GM19467 (cell line): ENCODE data around the gene MMP24.
"Not testable (repeated sequence)": the region's sequence is repeated elsewhere in the genome, so short reads cannot be mapped to it uniquely, and the experiment has no call there.

Experiments used
- ATAC-seq: cut with Tn5 transposase; IDR thresholded peaks from one replicate; pipeline ENCODE4 v1.9.1; 2021; ENCODE audit warnings: mild to moderate bottlenecking, moderate library complexity; ENCODE audit not compliant: unreplicated experiment

Gene MMP24

DNA sequence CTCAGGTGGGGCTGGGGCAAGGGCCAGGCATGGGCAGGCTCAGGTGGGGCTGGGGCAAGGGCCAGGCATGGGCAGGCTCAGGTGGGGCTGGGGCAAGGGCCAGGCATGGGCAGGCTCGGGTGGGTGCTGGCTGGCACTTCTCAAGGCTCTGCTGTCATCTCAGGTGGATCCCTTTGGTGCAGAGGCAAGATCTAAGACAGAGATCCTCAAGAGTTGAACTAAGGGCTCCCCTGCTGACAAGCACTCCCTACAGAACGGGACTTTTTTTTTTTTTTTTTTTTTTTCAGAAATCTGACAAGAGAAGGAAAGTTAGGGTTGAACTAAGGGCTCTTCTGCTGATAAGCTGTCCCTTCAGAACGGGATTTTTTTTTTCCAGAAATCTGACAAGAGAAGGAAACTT, 26.5 kb downstream of the MMP24 start:
- no peak for ATAC-seq

DNA sequence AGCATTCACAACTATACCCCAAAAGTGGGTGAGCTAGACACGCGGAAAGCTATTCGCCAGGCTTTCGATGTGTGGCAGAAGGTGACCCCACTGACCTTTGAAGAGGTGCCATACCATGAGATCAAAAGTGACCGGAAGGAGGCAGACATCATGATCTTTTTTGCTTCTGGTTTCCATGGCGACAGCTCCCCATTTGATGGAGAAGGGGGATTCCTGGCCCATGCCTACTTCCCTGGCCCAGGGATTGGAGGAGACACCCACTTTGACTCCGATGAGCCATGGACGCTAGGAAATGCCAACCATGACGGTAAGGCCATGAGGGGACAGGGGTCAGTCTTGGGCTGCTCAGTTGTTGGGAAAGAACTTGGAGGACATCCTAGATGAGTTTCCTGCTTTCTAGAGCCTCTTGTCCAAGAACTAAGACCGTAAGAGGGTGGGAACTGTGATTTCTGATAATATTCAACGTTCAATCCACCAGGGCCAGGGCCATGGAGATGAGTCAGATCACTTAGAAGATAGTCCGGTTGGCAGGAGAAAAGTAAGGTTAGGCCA, 28.0 kb downstream of the MMP24 start:
- no peak for ATAC-seq

DNA sequence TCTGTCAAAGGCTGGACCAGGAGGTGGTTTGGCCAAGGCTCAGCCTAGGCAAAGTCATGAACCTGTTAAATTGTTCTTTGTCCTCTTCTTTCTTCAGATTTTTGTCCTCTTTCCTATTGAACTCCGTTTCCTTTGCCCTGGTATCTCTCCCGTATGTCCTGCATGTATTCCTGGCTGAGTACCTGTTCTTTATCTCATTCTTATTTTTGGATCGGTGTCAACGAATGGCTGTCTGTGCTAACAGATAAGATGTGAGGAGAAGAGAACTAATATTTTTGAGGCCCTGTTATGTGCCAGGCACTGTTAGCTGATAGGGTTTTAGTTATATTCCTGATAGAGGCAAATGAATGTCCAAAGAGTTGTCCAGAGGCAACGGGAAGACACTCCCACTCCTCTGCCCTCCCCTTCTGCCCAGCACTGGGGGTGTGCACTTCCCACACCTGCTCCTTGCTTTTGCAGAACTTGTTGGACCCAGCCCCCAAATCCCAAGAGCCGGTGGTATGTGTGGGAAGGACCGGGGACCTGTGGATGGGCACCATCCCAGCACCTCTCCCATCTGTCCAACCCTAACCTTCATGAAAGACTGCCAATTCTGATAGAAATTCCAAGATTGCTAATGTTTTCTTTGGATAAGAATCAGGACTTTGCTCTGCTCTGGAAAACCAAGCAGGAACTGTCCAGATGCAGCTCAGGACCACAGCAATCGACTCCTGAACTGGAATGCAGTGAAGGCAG, 30.9 kb downstream of the MMP24 start:
- no peak for ATAC-seq

DNA sequence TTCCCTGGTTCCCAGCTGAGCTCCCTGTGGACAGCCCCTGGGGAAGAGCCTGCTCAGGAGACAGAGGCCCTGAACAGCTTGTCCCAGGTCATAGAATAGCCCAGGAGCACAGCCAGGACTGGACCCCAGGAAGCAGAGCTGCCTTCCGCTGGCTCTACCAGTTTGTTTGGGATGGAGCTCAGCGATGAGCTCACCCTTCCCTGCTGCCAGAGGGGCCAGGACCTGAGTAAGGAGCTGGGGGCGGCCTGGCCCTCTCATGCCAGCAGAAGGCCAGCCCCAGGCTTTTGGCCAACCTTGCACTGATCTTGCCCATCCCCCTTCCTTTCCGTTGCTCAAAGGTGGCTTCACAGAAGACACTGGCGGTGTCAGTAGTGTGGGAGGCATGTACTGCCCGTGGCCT, 33.9 kb downstream of the MMP24 start:
- no peak for ATAC-seq

DNA sequence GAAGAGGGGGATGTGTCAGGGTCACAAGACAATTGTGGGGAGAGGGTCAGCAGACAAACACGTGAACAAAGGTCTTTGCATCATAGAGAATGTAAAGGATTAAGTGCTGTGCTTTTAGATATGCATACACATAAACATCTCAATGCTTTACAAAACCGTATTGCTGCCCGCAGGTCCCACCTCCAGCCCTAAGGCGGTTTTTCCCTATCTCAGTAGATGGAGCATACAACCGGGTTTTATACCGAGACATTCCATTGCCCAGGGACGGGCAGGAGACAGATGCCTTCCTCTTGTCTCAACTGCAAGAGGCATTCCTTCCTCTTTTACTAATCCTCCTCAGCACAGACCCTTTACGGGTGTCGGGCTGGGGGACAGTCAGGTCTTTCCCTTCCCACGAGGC, 35.8 kb downstream of the MMP24 start:
- not testable (repeated sequence) for ATAC-seq

DNA sequence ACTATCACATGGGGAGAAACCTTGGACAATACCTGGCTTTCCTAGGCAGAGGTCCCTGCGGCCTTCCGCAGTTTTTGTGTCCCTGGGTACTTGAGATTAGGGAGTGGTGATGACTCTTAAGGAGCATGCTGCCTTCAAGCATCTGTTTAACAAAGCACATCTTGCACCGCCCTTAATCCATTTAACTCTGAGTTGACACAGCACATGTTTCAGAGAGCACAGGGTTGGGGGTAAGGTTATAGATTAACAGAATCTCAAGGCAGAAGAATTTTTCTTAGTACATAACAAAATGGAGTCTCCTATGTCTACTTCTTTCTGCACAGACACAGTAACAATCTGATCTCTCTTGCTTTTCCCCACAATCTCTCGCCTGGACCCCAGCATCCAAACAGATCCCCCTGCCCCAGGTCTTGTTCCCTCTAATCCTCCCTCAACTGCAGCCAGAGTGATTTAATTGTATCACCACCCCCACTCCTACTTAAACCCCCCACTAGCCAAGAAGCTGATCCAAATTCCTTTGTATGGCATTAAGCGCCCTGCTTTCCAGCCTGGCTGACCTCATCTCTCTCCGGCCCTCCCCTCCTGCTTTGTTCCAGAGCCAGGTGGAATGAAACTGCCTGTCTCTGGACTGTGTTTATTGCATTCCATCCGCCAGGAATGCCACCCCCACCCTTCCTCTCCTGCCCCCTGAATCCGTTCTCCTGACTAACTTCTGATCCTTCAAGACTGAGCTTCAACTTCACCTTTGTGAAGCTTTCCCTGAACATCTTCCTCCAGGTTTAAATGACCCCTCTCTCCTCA, 36.4 kb downstream of the MMP24 start:
- not testable (repeated sequence) for ATAC-seq

DNA sequence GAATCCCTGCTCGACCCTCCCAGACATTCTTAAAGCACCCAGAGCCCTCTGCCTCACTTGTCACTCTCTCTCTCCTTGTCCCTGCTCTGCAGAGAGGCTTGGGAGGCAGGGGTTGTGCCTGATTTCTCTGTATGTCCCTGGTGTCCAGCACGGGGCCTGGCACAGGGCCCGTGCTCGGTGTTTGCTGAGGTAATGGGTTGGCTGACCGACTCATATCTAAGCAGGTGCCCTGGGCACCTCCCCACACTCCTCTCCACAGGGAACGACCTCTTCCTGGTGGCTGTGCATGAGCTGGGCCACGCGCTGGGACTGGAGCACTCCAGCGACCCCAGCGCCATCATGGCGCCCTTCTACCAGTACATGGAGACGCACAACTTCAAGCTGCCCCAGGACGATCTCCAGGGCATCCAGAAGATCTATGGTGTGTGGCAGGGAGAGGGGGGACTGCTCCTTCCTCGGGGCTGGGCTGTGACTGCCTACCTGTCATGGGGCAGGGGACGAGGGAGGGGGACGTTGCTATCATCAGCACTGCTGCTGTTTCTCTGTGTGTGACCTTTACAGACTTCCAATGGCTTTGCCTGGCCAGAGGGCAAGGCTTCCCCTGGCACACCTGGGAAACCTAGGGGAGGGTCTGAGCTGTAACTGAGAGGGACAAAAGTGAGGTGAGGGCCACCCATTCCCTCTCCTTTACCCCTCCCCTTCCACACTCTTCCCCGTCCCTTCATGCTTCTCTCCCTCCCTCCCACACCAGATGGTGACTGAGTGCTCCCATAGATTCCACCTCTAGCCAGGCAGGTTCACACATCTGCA, 37.2 kb downstream of the MMP24 start:
- no peak for ATAC-seq

DNA sequence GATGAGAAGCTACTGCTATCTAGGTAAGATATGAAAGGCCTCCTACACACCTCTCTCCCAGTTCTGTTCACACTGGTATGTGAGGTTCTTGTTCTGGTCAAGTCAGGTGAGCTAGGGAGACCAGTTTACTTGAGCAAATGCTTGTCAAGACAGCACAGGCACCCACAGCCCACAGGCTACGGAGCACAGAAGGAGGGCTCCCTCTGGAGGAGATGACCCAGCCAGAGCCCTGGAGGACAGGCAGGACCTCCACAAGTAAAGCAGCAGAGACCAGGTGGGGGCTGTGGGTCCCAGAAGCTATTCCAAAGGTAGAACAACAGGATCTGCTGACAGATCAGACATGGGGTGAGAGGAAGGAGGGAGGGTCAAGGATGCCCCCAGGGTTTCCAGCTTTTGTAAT, 38.3 kb downstream of the MMP24 start:
- no peak for ATAC-seq

DNA sequence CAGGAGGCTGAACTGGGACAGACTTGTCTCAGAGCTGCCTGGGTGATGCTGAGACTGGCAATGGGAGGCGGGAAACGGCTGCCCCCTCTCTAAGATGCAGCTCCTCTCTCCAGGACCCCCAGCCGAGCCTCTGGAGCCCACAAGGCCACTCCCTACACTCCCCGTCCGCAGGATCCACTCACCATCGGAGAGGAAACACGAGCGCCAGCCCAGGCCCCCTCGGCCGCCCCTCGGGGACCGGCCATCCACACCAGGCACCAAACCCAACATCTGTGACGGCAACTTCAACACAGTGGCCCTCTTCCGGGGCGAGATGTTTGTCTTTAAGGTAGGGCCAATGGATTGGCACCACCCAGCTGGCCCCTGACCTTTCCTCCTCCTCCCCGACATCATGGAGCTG, 40.6 kb downstream of the MMP24 start:
- no peak for ATAC-seq

DNA sequence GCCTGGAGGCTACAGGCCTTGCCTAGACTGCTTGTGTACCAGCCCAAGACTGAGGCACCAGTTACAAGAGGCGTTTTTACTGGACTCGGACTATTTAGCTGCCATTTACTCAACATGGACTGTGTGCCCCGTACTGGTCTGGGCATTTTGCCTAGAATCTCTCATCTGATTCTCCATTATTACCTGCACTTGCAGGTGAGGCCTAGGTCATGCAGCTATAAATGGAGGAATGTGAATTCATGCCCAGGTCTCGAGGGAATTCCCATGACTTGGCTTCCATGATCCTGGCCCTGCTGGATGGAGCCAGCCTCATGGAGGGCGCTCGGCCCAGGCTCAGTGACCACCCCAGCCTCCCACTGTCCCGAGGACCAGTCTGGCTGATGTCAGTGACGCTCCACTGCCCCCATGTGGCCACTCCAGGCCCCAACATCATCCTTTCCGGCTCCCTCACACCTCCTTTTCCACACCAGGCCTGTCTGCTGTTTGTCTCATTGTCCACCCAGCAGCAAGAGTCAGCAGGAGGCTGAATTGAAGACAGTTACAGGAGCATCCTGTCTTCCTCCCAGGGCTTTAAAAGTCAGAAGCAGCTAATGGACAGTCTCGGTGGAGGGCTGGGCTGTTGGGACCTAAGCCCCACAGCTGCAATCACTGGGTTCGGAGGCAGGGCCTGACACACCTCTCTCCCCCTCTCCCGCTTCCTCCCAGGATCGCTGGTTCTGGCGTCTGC, 42.7 kb downstream of the MMP24 start:
- no peak for ATAC-seq

DNA sequence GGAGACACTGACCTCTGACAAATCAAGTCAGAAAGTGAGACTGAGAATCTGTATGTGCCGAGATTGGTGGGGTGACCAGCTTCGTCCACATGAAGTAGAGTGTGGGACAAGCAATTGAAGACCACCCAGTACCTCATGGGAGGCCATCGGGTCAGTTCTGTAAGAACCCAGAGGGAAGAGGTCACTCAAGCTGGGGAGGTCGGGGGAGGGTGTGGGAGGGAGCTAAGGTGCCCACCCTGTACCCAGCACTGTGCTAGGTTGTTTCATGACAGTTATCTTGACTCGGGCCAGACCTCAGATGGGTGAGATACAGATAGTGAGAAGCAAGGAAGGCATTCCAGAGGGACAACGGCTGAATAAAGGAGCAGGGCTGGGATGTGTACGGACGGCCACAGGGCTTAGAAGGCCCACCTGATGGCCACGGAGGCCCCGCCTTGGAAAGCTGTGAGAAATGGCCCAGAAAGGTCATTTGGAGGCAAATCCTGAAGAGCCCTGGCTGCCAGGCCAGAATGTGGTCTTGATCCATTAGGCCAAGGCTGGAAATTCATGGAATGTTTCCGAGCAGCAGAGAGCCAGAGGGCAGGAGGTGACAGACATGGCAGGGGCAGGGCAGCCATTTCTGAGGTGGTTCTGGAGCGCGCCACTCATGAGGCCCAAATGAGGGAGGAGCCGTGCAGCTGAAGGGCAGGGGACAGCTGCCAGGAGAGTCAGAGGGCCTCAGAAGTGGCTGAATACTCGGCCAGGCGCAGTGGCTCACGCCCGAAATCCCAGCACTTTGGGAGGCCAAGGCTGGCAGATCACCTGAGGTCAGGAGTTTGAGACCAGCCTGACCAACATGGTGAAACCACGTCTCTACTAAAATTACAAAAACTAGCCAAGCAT, 43.8 kb downstream of the MMP24 start:
- ATAC-seq, result no peak

DNA sequence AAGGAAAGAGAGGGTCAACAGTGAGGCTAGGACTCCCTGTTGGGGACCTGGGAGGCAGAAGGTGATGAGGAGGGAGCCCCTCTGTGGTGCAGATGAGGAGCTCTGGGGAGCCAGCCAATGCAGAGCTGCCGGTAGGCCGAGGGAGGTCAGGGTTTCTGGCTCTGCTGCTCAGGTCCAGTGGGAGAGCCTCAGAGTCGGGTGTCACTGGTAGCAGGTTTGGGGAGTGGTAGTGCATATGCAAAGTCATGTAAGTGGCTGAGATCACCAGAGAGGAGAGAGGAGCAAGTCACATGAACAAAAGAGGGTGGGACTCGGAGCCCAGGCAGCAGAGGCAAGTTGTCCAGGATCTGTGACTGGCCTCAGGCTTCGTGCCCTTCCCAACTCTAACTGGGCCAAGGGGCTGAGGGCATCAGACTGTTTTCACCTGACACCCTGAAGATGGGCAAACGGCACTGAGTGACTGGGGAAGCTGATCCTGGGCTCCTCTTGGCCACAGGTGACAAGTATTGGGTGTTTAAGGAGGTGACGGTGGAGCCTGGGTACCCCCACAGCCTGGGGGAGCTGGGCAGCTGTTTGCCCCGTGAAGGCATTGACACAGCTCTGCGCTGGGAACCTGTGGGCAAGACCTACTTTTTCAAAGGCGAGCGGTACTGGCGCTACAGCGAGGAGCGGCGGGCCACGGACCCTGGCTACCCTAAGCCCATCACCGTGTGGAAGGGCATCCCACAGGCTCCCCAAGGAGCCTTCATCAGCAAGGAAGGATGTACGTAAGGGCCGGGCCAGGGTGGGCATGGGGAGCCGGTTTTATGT, 44.8 kb downstream of the MMP24 start:
- ATAC-seq, result no peak

DNA sequence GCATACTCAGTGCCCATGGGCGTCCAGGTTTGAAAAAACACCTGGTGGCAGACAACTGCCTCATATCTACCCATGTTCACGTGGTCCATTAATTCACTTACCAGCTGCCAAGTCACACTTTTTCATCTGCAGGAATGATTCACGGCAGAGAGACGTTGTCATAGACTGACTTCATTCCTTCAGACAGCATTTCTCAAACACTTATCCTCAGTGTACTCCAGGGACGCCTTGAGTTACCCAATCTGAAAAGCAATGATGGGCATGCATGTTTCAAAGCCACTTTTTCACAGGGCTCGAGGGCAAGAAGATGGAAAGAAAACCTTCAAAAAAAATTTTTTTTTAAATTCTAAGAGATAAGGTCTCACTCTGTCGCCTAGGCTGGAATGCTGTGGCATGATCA, 45.4 kb downstream of the MMP24 start:
- no peak for ATAC-seq

DNA sequence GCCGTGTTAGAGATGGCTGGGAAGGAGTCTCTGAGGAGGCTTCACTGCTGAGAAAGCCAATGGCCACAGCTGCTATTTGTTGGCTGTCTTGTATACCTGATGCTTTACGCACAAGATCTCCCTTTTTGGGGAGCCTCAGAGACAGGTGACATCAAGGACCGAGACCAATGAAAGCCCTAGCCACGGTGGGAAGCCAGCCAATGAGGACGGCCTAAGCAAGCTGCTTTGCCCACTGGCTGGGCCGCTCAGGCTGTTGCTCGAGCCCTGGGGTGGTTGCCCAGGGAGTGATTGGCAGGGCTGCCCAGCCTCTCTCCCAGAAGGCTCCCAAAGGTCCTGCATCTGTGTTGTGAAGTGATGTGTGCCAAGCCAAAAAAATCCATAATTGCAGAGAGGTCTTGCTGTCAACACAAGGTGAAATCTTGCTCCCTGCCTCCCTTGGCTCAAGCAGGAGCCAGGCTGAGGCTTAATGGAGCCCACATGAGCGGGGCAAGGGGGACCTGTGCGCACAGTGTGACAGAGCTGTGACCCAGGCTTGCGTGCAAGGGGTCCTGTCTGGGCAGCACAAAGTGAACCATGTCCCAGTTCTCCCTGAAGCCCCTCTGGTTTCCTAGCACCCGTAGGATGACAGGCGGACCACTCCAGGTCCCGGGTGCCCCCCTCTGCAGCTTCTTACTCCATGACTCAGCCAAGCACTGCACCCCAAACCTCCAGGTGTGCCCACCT, 47.1 kb downstream of the MMP24 start:
- no peak for ATAC-seq

DNA sequence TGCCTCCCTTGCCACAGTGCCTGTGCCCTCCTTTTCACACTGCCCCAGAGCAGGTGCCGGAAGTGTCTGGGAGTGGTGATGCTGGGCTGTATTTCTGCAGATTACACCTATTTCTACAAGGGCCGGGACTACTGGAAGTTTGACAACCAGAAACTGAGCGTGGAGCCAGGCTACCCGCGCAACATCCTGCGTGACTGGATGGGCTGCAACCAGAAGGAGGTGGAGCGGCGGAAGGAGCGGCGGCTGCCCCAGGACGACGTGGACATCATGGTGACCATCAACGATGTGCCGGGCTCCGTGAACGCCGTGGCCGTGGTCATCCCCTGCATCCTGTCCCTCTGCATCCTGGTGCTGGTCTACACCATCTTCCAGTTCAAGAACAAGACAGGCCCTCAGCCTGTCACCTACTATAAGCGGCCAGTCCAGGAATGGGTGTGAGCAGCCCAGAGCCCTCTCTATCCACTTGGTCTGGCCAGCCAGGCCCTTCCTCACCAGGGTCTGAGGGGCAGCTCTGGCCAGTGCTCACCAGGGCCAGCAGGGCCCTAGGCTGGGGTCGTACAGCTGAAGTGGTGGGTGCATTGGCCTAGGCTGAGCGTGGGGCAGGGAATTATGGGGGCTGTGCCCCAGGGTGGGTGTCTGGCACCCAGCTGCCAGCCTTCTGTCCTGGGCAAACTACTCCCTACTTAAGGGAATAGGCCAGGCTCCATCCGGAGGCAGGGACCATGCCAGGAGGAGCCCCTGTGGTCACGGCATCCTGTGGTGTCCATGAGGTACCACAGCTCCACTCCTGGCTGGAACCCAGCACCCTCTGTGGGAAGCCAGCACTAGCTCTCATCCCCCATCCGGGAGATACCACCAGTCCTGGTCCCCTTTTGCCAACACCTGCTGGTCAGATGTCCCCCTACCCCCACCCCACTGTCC, 47.9 kb downstream of the MMP24 start:
- no peak for ATAC-seq

DNA sequence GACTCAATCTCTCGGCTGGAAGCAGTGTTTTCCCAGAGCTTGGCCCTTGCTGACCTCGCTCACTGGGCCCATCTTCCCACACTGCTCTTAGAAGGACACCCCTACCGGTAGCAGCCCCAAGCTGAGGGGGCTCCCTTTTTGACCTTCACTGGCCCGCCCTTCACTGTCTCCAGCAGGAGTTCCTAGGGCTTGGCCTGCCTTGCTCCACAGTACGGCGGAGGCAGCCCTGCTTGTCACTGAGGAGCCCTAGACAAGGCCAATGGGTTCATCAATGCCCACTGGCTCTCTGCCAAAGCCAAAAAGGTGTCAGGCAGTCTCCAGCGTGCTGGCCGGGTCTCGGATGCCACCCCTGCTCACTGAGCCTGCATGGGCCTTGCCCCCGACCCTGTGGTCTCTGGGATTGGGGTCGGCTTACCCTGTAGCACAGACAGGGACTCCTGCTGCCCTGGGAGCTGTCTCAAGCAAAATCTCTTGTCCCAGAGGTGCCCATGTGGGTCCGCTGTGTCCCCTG, 49.3 kb downstream of the MMP24 start:
- ATAC-seq, result no peak

DNA sequence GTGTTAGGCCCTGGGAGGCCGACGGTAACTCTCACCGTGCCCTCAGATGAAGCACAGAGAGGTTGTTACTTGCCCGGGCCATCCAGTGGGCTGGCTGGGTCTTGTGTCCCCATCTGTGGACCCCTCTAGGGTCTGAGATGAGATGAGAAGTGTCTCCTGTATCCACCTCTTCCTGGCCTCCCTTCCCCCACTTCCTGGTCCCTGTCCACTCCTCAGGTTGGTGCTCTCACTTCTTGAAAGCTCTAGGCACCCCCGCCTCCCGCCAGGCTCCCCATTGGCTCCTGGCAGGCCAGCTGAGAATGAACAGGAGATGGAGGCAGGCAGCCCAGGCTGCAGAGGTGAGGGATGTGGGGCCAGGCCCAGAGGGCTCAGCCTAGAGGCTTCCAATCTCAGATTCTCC, 49.9 kb downstream of the MMP24 start:
- no peak for ATAC-seq
